PC-9 (cell line): ENCODE results near the gene PKLR. TPM values are rescaled to one million over a fixed set of nuclear protein-coding genes. Genes with fewer than 3 reads are reported as not detected.

ENCODE experiments used
- BruUV-seq: library from RNA; stranded (reverse); fragments of 400-500 nt; replicated peaks from 2 replicates; lab custom pipeline; 2021; lab: Mats Ljungman, UMichigan
- CTCF ChIA-PET: fragments of 300-600 bp; sonication (Branson Sonifier 250); formaldehyde crosslinking; loops from one replicate; lab custom pipeline; 2022; ENCODE audit warnings: antibody characterized with exemption; lab: Charles Lee
- POLR2A ChIA-PET: fragments of 300-600 bp; sonication (Branson Sonifier 250); formaldehyde crosslinking; loops from one replicate; lab custom pipeline; 2022; ENCODE audit warnings: antibody characterized with exemption; ENCODE audit not compliant: unreplicated experiment; lab: Charles Lee
- DNase-seq, 2 experiments: peaks; one replicate each; pipeline versions ENCODE4 v3.0.0 to v3.0.0-alpha.2; 2015 to 2022; ENCODE audit warnings: mixed read lengths in 1 of 2
- H2AFZ ChIP-seq: fragments of 200-600 bp; sonication (generic); 2 replicates; pipeline ENCODE4 v1.8.1; 2017; ENCODE audit warnings: antibody characterized with exemption
- H3F3A ChIP-seq: fragments of 200-600 bp; sonication (generic); 2 replicates; pipeline ENCODE4 v1.8.1; 2017; ENCODE audit warnings: antibody characterized with exemption, mild to moderate bottlenecking, low read depth; ENCODE audit not compliant: insufficient read depth
- H3K27ac ChIP-seq: fragments of 200-600 bp; sonication (generic); 2 replicates; pipeline ENCODE4 v1.6.1; 2016; ENCODE audit warnings: mixed run types
- H3K27me3 ChIP-seq: fragments of 200-600 bp; sonication (generic); 2 replicates; pipeline ENCODE4 v1.6.1; 2016; ENCODE audit warnings: low read depth, mixed run types; ENCODE audit not compliant: insufficient read depth
- H3K36me3 ChIP-seq: fragments of 200-600 bp; sonication (generic); 2 replicates; pipeline ENCODE4 v1.6.1; 2016; ENCODE audit warnings: low read depth, mixed run types
- H3K4me1 ChIP-seq: fragments of 200-600 bp; sonication (generic); replicated peaks from 2 replicates; pipeline ENCODE4 v1.6.1; 2016; ENCODE audit warnings: mixed run types; ENCODE audit not compliant: insufficient read depth
- H3K4me2 ChIP-seq: fragments of 200-600 bp; sonication (generic); 2 replicates; pipeline ENCODE4 v1.6.1; 2017; ENCODE audit warnings: mixed run types
- H3K4me3 ChIP-seq: fragments of 200-600 bp; sonication (generic); 2 replicates; pipeline ENCODE4 v1.6.1; 2016; ENCODE audit warnings: mixed run types
- H3K79me2 ChIP-seq: fragments of 200-600 bp; sonication (generic); 2 replicates; pipeline ENCODE4 v1.6.1; 2017; ENCODE audit warnings: low read depth, mixed run types
- H3K9me2 ChIP-seq: fragments of 200-600 bp; sonication (generic); 2 replicates; pipeline ENCODE4 v1.8.1; 2017; ENCODE audit warnings: mild to moderate bottlenecking; ENCODE audit not compliant: insufficient read depth
- H3K9me3 ChIP-seq: fragments of 200-600 bp; sonication (generic); 2 replicates; pipeline ENCODE4 v1.8.1; 2016; ENCODE audit warnings: low read depth; ENCODE audit not compliant: insufficient read depth
- H4K20me1 ChIP-seq: fragments of 200-600 bp; sonication (generic); 2 replicates; pipeline ENCODE4 v1.8.1; 2017; ENCODE audit not compliant: insufficient read depth
- EZH2 ChIP-seq: fragments of 200-600 bp; sonication (generic); IDR thresholded peaks from 2 replicates; pipeline ENCODE4 v1.8.0; 2017; ENCODE audit warnings: antibody characterized with exemption, low read depth
- intact Hi-C: fragments of 100-400 bp; cut with micrococcal nuclease; formaldehyde crosslinking; loops from one replicate; pipeline ENCODE4 v1.10.0; 2022; ENCODE audit not compliant: unreplicated experiment
- total RNA-seq: library from RNA; stranded (reverse); gene quantifications from 2 replicates; pipeline ENCODE4 v1.2.3, GENCODE V29; 2021
- TF ChIP-seq, protein P1 (sequence below): fragments of 200-600 bp; sonication (generic); conservative IDR thresholded peaks from 2 replicates; pipeline ENCODE4 v1.6.1; 2017; ENCODE audit warnings: mixed run types, antibody characterized with exemption, mild to moderate bottlenecking, moderate library complexity

The PKLR gene
- total RNA-seq, 1 experiment from 2014 or later, result not detected

DNA sequence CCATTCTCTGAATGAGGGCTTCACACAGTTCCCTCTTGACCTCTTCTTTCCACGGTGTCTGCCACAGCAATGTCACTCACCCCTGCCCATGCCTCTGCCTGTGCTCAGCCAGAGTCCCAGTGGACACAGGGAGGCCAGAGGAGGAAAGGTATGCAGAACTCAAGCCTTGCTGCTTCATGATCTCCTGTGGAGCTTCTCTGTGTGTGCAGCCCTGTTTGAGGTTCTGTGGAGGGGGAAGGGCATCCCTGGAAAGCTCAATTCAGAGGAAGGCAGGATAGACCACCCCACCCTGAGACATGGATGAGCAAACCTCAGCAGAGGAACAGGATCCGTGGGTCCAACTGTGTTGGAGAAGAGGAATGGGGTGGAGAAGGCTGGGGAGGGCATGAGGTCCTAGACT, 22.0 kb downstream of the PKLR start:
- Histone ChIP-seq H4K20me1 (no peaks in the 10 kb centered on the region), H2AFZ (no peak overlapping the region), H3K4me2 (no peak overlapping the region), H3K9me3 (no peaks in the 10 kb centered on the region), H3K36me3 (no peaks in the 10 kb centered on the region), H3K79me2 (no peaks in the 10 kb centered on the region), H3K4me1 (0 out of 2 replicates have a peak, but pooled peaks cover 4% of the 10 kb centered on the region), H3K9me2 (no peaks in the 10 kb centered on the region), H3K27me3 (no peaks in the 10 kb centered on the region), H3K4me3 (no peak overlapping the region), H3K27ac (no peak overlapping the region), H3F3A (peaks cover 32% of the 10 kb centered on the region; the same call in 1 of the 2 replicates)
- CTCF ChIA-PET, result no interaction called here
- TF ChIP-seq, protein P1, sequence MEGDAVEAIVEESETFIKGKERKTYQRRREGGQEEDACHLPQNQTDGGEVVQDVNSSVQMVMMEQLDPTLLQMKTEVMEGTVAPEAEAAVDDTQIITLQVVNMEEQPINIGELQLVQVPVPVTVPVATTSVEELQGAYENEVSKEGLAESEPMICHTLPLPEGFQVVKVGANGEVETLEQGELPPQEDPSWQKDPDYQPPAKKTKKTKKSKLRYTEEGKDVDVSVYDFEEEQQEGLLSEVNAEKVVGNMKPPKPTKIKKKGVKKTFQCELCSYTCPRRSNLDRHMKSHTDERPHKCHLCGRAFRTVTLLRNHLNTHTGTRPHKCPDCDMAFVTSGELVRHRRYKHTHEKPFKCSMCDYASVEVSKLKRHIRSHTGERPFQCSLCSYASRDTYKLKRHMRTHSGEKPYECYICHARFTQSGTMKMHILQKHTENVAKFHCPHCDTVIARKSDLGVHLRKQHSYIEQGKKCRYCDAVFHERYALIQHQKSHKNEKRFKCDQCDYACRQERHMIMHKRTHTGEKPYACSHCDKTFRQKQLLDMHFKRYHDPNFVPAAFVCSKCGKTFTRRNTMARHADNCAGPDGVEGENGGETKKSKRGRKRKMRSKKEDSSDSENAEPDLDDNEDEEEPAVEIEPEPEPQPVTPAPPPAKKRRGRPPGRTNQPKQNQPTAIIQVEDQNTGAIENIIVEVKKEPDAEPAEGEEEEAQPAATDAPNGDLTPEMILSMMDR, result no peak
- TF ChIP-seq EZH2, result no peak
- BruUV-seq, result no TSS peak
- POLR2A ChIA-PET, result no interaction called here
- no peak for DNase-seq
- intact Hi-C loops, result no loop called here

DNA sequence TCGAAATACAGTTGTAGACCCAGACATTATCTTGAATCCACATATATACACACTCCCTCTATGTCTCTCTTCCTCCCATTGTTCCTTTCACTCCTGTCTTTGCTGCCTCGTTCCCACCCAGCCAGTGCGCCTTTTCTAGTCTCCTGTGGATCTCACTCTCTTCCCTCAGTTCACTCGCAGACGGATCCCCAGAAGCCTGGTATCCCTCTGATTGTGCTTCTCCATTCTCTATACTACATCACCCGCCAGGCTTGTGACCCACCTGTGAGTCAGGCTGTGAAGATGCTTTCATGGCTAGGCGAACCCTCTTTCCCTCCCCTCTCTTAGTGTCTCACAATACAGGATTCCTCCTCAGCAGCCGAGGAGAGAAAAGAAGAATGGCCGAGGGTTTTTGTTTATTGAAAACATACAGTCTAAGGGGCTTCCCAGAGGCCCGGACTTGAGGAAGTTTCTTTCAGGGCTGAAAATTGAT, 22.5 kb downstream of the PKLR start:
- Histone ChIP-seq H3K36me3 (no peaks in the 10 kb centered on the region), H3K4me2 (peak overlapping the region; percentile 99), H3K79me2 (no peaks in the 10 kb centered on the region), H3K27me3 (no peaks in the 10 kb centered on the region), H3K9me2 (no peaks in the 10 kb centered on the region), H3K4me3 (peak overlapping the region; percentile 96; the same call in 1 of the 2 replicates), H2AFZ (no peak overlapping the region), H3F3A (peaks cover 36% of the 10 kb centered on the region), H3K9me3 (no peaks in the 10 kb centered on the region), H3K27ac (no peak overlapping the region), H4K20me1 (no peaks in the 10 kb centered on the region), H3K4me1 (peaks cover 7% of the 10 kb centered on the region)
- POLR2A ChIA-PET, result interaction anchor here (0.8 kb wide), 1 partner anchor 25 kb away, joined by 13 read pairs; no protein-coding TSS in a partner anchor
- CTCF ChIA-PET, result no interaction called here
- BruUV-seq, result no TSS peak
- intact Hi-C loops, result no loop called here
- no peak for DNase-seq
- TF ChIP-seq, protein P1, result peak; percentile 8; the same call in 1 of the 2 replicates
- no peak for TF ChIP-seq EZH2

DNA sequence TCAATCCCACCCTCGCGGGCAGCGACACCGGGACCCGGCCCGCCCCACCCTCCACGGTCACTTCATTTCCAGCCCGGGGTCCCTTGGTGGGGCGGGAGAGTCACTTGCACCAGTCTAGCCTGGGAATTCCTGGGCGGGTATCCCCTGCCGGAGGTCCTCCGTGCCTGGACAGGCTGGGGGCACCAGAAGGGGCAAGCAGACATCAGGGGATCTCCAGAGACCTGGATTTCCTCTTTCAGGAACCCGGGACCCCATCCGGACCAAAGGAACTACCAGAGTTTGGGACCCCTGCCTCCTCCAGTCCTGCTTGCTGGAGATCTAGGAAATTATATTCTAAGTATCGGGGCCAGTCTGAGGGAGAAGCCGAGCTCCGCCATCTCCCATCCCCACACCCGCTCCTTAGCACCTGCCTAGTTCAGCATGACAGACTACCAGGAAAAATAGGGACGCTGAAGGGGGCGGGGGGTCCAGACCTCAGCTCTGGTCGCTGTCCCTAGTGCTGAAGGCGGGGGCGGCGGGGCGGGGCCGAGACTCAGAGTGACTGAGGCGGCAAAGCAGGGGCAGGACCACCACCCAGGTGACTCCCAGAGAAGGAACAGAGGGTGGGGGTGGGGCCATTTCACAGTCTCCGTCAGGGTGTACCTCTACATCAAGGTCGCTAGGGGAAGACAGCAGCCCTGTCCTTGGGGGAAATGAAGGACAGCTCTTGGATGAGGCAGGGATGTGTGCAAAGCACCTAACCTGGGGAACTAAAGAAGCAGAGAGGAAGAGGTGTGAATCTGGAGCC, 23.1 kb downstream of the PKLR start:
- H3K27ac ChIP-seq, result no peak overlapping the region
- intact Hi-C loops, result loop anchor here (2.0 kb wide), 1 partner anchor 45 kb away; no protein-coding TSS in a partner anchor
- H3K4me3 ChIP-seq, result peak overlapping the region; percentile 96
- H3K4me1 ChIP-seq, result peaks cover 10% of the 10 kb centered on the region
- no TSS peak for BruUV-seq
- no peaks in the 10 kb centered on the region for H4K20me1 ChIP-seq
- peak; percentile 55 to 60 for DNase-seq
- peak overlapping the region; percentile 99 for H3K4me2 ChIP-seq
- CTCF ChIA-PET, result no interaction called here
- H3K27me3 ChIP-seq, result no peaks in the 10 kb centered on the region
- POLR2A ChIA-PET, result interaction anchor here (0.8 kb wide), 1 partner anchor 26 kb away, joined by 13 read pairs; no protein-coding TSS in a partner anchor
- no peaks in the 10 kb centered on the region for H3K9me2 ChIP-seq
- no peak for TF ChIP-seq EZH2
- TF ChIP-seq, protein P1, result peak; percentile 54; the same call in 1 of the 2 replicates
- H3K36me3 ChIP-seq, result no peaks in the 10 kb centered on the region
- H3K79me2 ChIP-seq, result no peaks in the 10 kb centered on the region; the same call in 1 of the 2 replicates
- peak overlapping the region; percentile 96 for H2AFZ ChIP-seq
- peaks cover 40% of the 10 kb centered on the region for H3F3A ChIP-seq
- H3K9me3 ChIP-seq, result no peaks in the 10 kb centered on the region
